HepG2 (cell line): ENCODE data around the gene SLC24A4.

Source experiments
- PITX1 ChIP-seq: sonication (generic); formaldehyde crosslinking; IDR thresholded peaks from 2 replicates; pipeline ENCODE4 v1.5.1; 2020; ENCODE audit warnings: mild to moderate bottlenecking, missing genetic modification reagents
- POLR2A ChIP-seq, 2 experiments: IDR thresholded peaks; 2 replicates each; pipeline ENCODE4 v1.6.1; 2011; ENCODE audit warnings: low read depth in 2 of 2, low read length in 2 of 2, mild to moderate bottlenecking in 1 of 2, moderate library complexity in 1 of 2; ENCODE audit not compliant: insufficient read depth in 1 of 2

DNA sequence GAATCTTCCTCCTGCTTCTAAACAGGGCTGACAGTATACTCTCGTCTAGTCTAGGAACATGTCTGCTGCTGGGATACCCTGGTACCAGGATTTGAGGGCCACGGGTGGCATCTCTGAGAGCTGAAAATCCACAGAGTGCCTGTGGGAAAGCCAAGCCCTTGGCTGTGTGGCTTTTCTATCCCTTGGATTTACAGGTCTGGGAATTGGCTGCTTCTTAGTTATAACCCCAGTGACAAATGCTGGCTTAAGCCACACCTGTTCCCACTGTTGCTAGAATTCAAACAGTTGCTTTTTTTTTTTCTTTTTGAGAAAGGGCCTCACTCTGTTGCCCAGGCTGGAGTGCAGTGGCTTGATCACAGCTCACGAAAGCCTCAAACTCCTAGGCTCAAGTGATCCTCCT is 176.3 kb downstream of the SLC24A4 start:
- TF ChIP-seq POLR2A (IDR thresholded peaks at IDR 0.05; ENCODE audit: insufficient read depth in 1 of 2, low read depth in 2 of 2, low read length in 2 of 2) (no peak), PITX1 (no peak)
